OCI-LY7 (cell line): ENCODE data around the gene MTG2. TPM values are rescaled to one million over a fixed set of nuclear protein-coding genes. Genes with fewer than 3 reads are reported as not detected.

Source experiments
- BruUV-seq: library from RNA; stranded (reverse); fragments of 400-500 nt; replicated peaks from 2 replicates; lab custom pipeline; 2021; lab: Mats Ljungman, UMichigan
- CTCF ChIA-PET: fragments of 300-600 bp; sonication (Branson Sonifier 250); formaldehyde crosslinking; loops from one replicate; lab custom pipeline; 2022; ENCODE audit warnings: antibody characterized with exemption; ENCODE audit not compliant: unreplicated experiment; lab: Charles Lee
- POLR2A ChIA-PET: fragments of 300-600 bp; sonication (Branson Sonifier 250); formaldehyde crosslinking; loops from one replicate; lab custom pipeline; 2022; ENCODE audit warnings: antibody characterized with exemption; lab: Charles Lee
- DNase-seq: peaks from one replicate; pipeline ENCODE4 v3.0.0-alpha.2; 2015; ENCODE audit warnings: low spot score
- H2AFZ ChIP-seq: fragments of 200-600 bp; sonication (generic), shearing (Covaris generic); 2 replicates; pipeline ENCODE4 v1.6.1; 2014; ENCODE audit warnings: mild to moderate bottlenecking, antibody characterized with exemption, low read length, moderate library complexity
- H3K27ac ChIP-seq: fragments of 200-600 bp; sonication (generic); 2 replicates; pipeline ENCODE4 v1.5.1; 2014; ENCODE audit warnings: mixed run types, low read depth, mild to moderate bottlenecking, moderate library complexity, low read length, inconsistent platforms; ENCODE audit not compliant: poor library complexity, severe bottlenecking
- H3K36me3 ChIP-seq: fragments of 200-600 bp; sonication (generic); 2 replicates; pipeline ENCODE4 v1.6.1; 2014; ENCODE audit warnings: mild to moderate bottlenecking, antibody characterized with exemption, low read length, moderate library complexity, mixed read lengths; ENCODE audit not compliant: insufficient read depth
- H3K4me1 ChIP-seq: fragments of 200-600 bp; sonication (generic); 2 replicates; pipeline ENCODE4 v1.5.1; 2014; ENCODE audit warnings: mild to moderate bottlenecking, low read length; ENCODE audit not compliant: insufficient read depth, poor library complexity, severe bottlenecking
- H3K4me2 ChIP-seq: fragments of 200-600 bp; sonication (generic); 2 replicates; pipeline ENCODE4 v1.6.1; 2014; ENCODE audit warnings: mild to moderate bottlenecking, low read length
- H3K4me3 ChIP-seq: fragments of 200-600 bp; sonication (generic); 2 replicates; pipeline ENCODE4 v1.5.1; 2014; ENCODE audit warnings: mild to moderate bottlenecking, low read depth, low read length; ENCODE audit not compliant: poor library complexity, severe bottlenecking
- H3K79me2 ChIP-seq: fragments of 200-600 bp; sonication (generic); 2 replicates; pipeline ENCODE4 v1.6.1; 2016; ENCODE audit warnings: low read depth, mild to moderate bottlenecking, low read length, moderate library complexity, mixed read lengths; ENCODE audit not compliant: insufficient read depth
- H3K9me2 ChIP-seq: fragments of 200-600 bp; sonication (generic); 2 replicates; pipeline ENCODE4 v1.6.1; 2016; ENCODE audit warnings: mild to moderate bottlenecking, low read length, mixed read lengths; ENCODE audit not compliant: insufficient read depth
- H3K9me3 ChIP-seq: fragments of 200-600 bp; sonication (generic); 2 replicates; pipeline ENCODE4 v1.6.1; 2014; ENCODE audit warnings: mild to moderate bottlenecking, mixed run types, low read length, mixed read lengths
- H4K20me1 ChIP-seq: fragments of 200-600 bp; sonication (generic); 2 replicates; pipeline ENCODE4 v1.6.1; 2014; ENCODE audit warnings: mild to moderate bottlenecking, antibody characterized with exemption, low read length, moderate library complexity, mixed read lengths; ENCODE audit not compliant: insufficient read depth
- EZH2phosphoT487 ChIP-seq: fragments of 200-600 bp; sonication (generic); IDR thresholded peaks from 2 replicates; pipeline ENCODE4 v1.6.1; 2018; ENCODE audit warnings: low read depth, borderline replicate concordance, mild to moderate bottlenecking, mixed run types, antibody characterized with exemption, low read length, moderate library complexity, mixed read lengths
- intact Hi-C: fragments of 100-400 bp; cut with micrococcal nuclease; formaldehyde crosslinking; loops from one replicate; pipeline ENCODE4 v1.10.0; 2022; ENCODE audit not compliant: unreplicated experiment
- total RNA-seq, 2 experiments: library from RNA; depleted of rRNA in 1 of 2; stranded (reverse); fragments of >200 nt in 1 of 2; shearing (Covaris generic) in 1 of 2; gene quantifications; 2 replicates each; pipeline ENCODE4 v1.2.3, GENCODE V29; 2014 to 2022
- TF ChIP-seq, protein P1 (sequence below): fragments of 200-600 bp; sonication (generic); conservative IDR thresholded peaks from 2 replicates; pipeline ENCODE4 v1.5.1; 2014; ENCODE audit warnings: mild to moderate bottlenecking, antibody characterized with exemption, low read length, moderate library complexity, mixed read lengths

The MTG2 gene
- total RNA-seq, 2 experiments from 2014 or later = 24.1 to 37.5 TPM

DNA sequence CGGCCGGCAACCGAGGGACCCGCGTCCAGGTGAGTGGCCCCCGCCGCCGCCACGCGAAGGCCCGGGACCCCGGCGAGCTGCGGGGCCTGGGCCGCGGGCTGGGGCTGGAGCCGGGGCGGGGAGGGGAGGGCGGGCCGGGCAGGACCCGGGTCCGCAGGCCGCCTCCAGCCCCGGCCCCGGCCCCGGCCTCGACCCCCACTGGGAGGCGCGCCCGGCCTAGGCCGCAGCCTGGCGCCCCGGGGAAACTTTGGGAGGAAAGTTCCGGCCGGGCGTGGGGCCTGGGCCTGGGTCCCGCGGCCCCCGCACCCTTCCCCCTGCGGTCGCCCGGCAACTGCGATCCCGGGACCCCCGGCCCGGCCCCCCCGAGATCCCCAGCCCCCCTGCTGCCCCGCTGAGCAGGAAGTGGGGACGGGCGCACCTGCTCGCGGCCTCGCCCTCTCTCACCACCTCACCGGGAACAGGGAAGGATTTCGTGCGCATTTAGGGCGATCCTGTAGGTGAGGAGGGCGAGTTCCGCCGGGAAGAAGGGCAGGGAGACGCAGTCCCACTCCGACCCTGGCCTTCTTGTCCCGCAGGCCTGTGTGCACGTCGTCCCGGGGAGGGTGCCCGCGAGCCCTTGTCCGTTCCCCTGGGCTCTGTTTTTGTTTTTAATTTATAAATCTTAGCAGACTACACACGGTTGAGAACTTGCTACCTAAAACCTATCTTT is 55.9 kb downstream of the MTG2 start:
- H3K27ac ChIP-seq = peak overlapping the region; percentile 6
- H3K4me2 ChIP-seq = peak overlapping the region; percentile 99
- H3K79me2 ChIP-seq = 0 out of 2 replicates have a peak, but pooled peaks cover 4% of the 10 kb centered on the region
- H3K9me2 ChIP-seq = no peaks in the 10 kb centered on the region
- POLR2A ChIA-PET = no interaction called here
- H4K20me1 ChIP-seq = no peaks in the 10 kb centered on the region
- H2AFZ ChIP-seq = no peak overlapping the region
- no peak for TF ChIP-seq EZH2phosphoT487
- TF ChIP-seq, protein P1, sequence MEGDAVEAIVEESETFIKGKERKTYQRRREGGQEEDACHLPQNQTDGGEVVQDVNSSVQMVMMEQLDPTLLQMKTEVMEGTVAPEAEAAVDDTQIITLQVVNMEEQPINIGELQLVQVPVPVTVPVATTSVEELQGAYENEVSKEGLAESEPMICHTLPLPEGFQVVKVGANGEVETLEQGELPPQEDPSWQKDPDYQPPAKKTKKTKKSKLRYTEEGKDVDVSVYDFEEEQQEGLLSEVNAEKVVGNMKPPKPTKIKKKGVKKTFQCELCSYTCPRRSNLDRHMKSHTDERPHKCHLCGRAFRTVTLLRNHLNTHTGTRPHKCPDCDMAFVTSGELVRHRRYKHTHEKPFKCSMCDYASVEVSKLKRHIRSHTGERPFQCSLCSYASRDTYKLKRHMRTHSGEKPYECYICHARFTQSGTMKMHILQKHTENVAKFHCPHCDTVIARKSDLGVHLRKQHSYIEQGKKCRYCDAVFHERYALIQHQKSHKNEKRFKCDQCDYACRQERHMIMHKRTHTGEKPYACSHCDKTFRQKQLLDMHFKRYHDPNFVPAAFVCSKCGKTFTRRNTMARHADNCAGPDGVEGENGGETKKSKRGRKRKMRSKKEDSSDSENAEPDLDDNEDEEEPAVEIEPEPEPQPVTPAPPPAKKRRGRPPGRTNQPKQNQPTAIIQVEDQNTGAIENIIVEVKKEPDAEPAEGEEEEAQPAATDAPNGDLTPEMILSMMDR = no peak
- no peaks in the 10 kb centered on the region for H3K9me3 ChIP-seq
- peaks cover 15% of the 10 kb centered on the region for H3K4me1 ChIP-seq
- CTCF ChIA-PET = no interaction called here
- H3K4me3 ChIP-seq = peak overlapping the region; percentile 80
- DNase-seq = peak; percentile 19
- no TSS peak for BruUV-seq
- intact Hi-C loops = loop anchor here (1.0 kb wide), 1 partner anchor 64 kb away; the partner anchor contains the start of gene ADRM1
- no peaks in the 10 kb centered on the region for H3K36me3 ChIP-seq

DNA sequence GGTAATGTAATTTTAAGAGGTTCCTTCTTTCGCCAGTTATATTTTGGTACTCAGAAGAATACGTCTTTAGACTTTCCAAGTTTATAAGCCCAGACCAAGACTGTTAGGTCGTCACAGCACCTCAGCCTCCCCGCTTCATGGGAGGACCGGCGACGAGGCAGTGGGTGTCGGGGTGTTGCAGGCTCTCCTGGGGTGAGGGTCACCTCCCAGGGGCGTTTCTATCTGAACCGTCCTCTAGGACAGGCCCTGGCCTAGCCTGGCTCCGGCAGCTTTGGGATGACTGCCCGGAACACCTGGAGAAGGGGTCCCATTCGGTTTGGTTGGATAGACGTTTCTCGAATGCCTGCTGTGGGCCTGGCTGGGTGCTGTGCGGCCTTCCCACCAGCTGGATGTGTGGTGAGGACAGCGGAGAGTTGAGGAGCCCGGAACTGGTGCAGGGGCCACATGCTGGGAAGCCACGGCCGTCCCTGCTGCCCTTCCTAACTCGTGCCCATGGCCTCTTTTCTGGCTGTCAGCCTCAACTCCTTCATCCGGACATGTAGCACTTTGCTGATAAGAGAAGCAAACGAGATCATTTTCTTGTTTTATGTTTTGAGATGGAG is 56.6 kb downstream of the MTG2 start:
- Histone ChIP-seq H4K20me1 (no peaks in the 10 kb centered on the region), H3K36me3 (no peaks in the 10 kb centered on the region), H3K79me2 (0 out of 2 replicates have a peak, but pooled peaks cover 4% of the 10 kb centered on the region), H3K4me1 (peaks cover 15% of the 10 kb centered on the region), H3K4me3 (peak overlapping the region; percentile 80), H3K9me3 (no peaks in the 10 kb centered on the region), H2AFZ (no peak overlapping the region), H3K9me2 (no peaks in the 10 kb centered on the region), H3K27ac (peak overlapping the region; percentile 6), H3K4me2 (peak overlapping the region; percentile 99)
- TF ChIP-seq EZH2phosphoT487 = no peak
- TF ChIP-seq, protein P1 = no peak
- BruUV-seq = no TSS peak
- ChIA-PET POLR2A (no interaction called here), CTCF (no interaction called here)
- no peak for DNase-seq
- intact Hi-C loops = no loop called here
